Ramos (cell line): Measurements from ENCODE around the gene MICALL1.

Source experiments
- in situ Hi-C: fragments of 300-500 bp; cut with MboI; formaldehyde crosslinking; loops from one replicate; pipeline ENCODE4 v1.14.3; 2022; ENCODE audit warnings: low sequenced_read_pairs; ENCODE audit not compliant: unreplicated experiment

The MICALL1 gene

GRCh38 chr22:37904572-37905533, 1.2 kb upstream of the MICALL1 start:
- in situ Hi-C loops: no loop called here

GRCh38 chr22:37906364-37907008, 389 bp downstream of the MICALL1 start:
- in situ Hi-C loops: no loop called here

GRCh38 chr22:37907036-37907954, 1.2 kb downstream of the MICALL1 start:
- in situ Hi-C loops: no loop called here

GRCh38 chr22:37909766-37910165, 3.7 kb downstream of the MICALL1 start:
- in situ Hi-C loops: no loop called here

- in situ Hi-C loops: no loop called here
These were observed 5.0 kb downstream of the MICALL1 start for GRCh38 chr22:37910890-37911672.

GRCh38 chr22:37911697-37912096, 5.6 kb downstream of the MICALL1 start:
- in situ Hi-C loops: no loop called here

GRCh38 chr22:37912171-37912570, 6.1 kb downstream of the MICALL1 start:
- in situ Hi-C loops: no loop called here

- in situ Hi-C loops: no loop called here
These were observed 7.2 kb downstream of the MICALL1 start for GRCh38 chr22:37913233-37913721.

GRCh38 chr22:37916311-37916710, 10.2 kb downstream of the MICALL1 start:
- in situ Hi-C loops: no loop called here

- in situ Hi-C loops: no loop called here
These were observed 11.9 kb downstream of the MICALL1 start for GRCh38 chr22:37917874-37918548.

- in situ Hi-C loops: no loop called here
These were observed 12.6 kb downstream of the MICALL1 start for GRCh38 chr22:37918580-37919270.

- in situ Hi-C loops: no loop called here
These were observed 14.0 kb downstream of the MICALL1 start for GRCh38 chr22:37920126-37920525.

GRCh38 chr22:37922191-37922590, 16.1 kb downstream of the MICALL1 start:
- in situ Hi-C loops: no loop called here

GRCh38 chr22:37923927-37924326, 17.8 kb downstream of the MICALL1 start:
- in situ Hi-C loops: no loop called here

- in situ Hi-C loops: no loop called here
These were observed 18.4 kb downstream of the MICALL1 start for GRCh38 chr22:37924386-37925065.

- in situ Hi-C loops: no loop called here
These were observed 19.2 kb downstream of the MICALL1 start for GRCh38 chr22:37925330-37925729.

GRCh38 chr22:37925767-37926166, 19.7 kb downstream of the MICALL1 start:
- in situ Hi-C loops: no loop called here

- in situ Hi-C loops: no loop called here
These were observed 20.3 kb downstream of the MICALL1 start for GRCh38 chr22:37926358-37926757.
